ENCODE results near the gene CACFD1.

Gene CACFD1

GRCh38 chr9:133421615-133422542 lies 37.9 kb upstream of the CACFD1 start, which contains the start of gene ADAMTS13:
TSS of gene ADAMTS13 (plus strand) at chr9:133422367. CDS start at chr9:133422444, 77 bp downstream.
- DNase-seq (ENCODE audit: low read depth): no peak
- TF ChIP-seq CTCF (IDR thresholded peaks at IDR 0.05; ENCODE audit: control insufficient read depth, insufficient read depth, low read depth, low read length, missing control alignments): peak; percentile 15
- H3K4me3 ChIP-seq (ENCODE audit: control insufficient read depth, low read depth, low read length): no peak within 1 kb of the TSS

- TF ChIP-seq CTCF (IDR thresholded peaks at IDR 0.05; ENCODE audit: control insufficient read depth, insufficient read depth, low read depth, low read length, missing control alignments): no peak
- no peak for DNase-seq (ENCODE audit: low read depth)
- no peak overlapping the region for H3K4me3 ChIP-seq (ENCODE audit: control insufficient read depth, low read depth, low read length)
Measured at GRCh38 chr9:133423216-133423615, 36.6 kb upstream of the CACFD1 start.

GRCh38 chr9:133424187-133424586 lies 35.6 kb upstream of the CACFD1 start:
- no peak for DNase-seq (ENCODE audit: low read depth)
- no peak for TF ChIP-seq CTCF (IDR thresholded peaks at IDR 0.05; ENCODE audit: control insufficient read depth, insufficient read depth, low read depth, low read length, missing control alignments)
- no peak overlapping the region for H3K4me3 ChIP-seq (ENCODE audit: control insufficient read depth, low read depth, low read length)

GRCh38 chr9:133425049-133425632 lies 34.6 kb upstream of the CACFD1 start:
- no peak for TF ChIP-seq CTCF (IDR thresholded peaks at IDR 0.05; ENCODE audit: control insufficient read depth, insufficient read depth, low read depth, low read length, missing control alignments)
- no peak for DNase-seq (ENCODE audit: low read depth)
- H3K4me3 ChIP-seq (ENCODE audit: control insufficient read depth, low read depth, low read length): no peak overlapping the region

- no peak for DNase-seq (ENCODE audit: low read depth)
- H3K4me3 ChIP-seq (ENCODE audit: control insufficient read depth, low read depth, low read length): no peak overlapping the region
- TF ChIP-seq CTCF (IDR thresholded peaks at IDR 0.05; ENCODE audit: control insufficient read depth, insufficient read depth, low read depth, low read length, missing control alignments): no peak
Measured at GRCh38 chr9:133426011-133426410, 33.8 kb upstream of the CACFD1 start.

- no peak for DNase-seq (ENCODE audit: low read depth)
- no peak overlapping the region for H3K4me3 ChIP-seq (ENCODE audit: control insufficient read depth, low read depth, low read length)
- no peak for TF ChIP-seq CTCF (IDR thresholded peaks at IDR 0.05; ENCODE audit: control insufficient read depth, insufficient read depth, low read depth, low read length, missing control alignments)
Measured at GRCh38 chr9:133427658-133428348, 32.0 kb upstream of the CACFD1 start.

All from AG09309 (cell line).